Measurements from ENCODE around the gene YBX1.
"Not testable (repeated sequence)": the region's sequence is repeated elsewhere in the genome, so short reads cannot be mapped to it uniquely, and the experiment has no call there.

The YBX1 gene

DNA sequence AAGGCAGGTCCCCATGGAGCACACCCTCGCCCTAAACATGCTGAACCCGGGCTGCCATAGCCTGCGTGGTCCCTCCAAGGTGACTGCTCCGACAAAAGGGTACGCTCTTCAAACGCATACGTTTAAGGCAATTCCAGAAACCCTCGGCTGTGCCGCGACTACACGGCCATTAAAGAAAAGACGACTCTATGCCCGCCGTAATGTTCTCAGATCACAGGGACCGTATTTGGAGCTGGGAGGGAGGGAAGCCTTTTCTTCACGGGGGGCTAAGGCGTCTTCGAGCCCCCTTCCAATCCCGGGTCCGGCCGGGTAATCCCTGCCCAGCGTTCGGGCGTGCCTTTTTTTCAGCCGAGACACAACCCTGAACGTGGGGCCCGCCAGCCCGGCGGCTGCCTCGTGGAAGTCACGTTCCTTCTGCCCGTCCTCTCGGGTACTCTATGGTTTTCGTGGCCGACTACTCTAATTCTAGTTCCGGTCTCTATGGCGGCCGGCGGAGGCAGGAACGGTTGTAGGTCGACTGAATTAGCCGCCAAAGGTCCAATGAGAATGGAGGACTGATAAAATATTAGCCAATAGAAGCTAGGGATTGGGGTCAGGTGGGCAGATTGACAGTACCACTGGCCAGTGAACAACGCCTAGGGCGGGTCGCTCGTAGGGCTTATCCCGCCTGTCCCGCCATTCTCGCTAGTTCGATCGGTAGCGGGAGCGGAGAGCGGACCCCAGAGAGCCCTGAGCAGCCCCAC lies at the start of gene YBX1:
Gene YBX1 (plus strand): TSS at position 678 of the 743 bp plus-strand sequence. CDS start 148 bp downstream, outside the sequence.
- peak; percentile 91 to 97 (median 93) for DNase-seq (ENCODE audit: low read depth in 2 of 3, low spot score in 1 of 3)

DNA sequence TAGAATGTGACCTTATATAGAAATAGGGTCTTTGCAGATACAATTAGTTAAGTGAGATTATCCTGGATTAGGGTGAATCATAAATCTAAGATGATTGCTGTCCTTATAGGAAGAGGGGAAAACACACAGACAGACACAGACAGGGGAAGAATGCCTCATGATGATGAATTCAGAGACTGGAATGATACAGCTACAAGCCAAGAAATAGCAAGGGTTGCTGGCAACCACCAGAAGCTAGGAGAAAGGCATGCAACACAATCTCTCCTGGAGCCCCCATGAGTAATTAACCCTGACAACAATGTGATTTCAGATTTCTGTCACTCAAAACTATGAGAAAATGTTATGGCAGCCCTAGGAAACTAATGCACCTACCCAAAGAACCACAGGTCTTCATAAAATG lies 43.1 kb upstream of the YBX1 start:
- DNase-seq (ENCODE audit: low read depth in 2 of 3, low spot score in 1 of 3) = no peak

DNA sequence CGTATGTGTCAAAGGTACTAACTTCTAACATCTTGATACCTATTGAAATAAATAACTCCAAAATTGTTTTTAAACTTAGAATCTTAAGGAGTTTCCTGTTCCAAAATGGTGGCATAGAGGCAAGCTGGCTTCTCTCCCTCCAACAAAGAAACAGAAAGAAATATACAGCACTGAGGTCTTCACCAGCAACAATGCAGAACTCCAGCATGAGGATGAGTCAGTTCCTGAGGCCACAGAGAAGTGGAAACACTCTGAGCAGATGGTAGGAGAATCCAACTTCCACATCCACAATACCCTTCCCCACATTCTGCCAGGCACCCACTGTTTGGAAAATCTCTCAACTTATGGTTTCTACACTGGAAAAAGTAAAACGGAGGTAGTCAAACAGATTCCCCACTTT lies 36.2 kb upstream of the YBX1 start:
- no peak for DNase-seq (ENCODE audit: low read depth in 2 of 3, low spot score in 1 of 3)

DNA sequence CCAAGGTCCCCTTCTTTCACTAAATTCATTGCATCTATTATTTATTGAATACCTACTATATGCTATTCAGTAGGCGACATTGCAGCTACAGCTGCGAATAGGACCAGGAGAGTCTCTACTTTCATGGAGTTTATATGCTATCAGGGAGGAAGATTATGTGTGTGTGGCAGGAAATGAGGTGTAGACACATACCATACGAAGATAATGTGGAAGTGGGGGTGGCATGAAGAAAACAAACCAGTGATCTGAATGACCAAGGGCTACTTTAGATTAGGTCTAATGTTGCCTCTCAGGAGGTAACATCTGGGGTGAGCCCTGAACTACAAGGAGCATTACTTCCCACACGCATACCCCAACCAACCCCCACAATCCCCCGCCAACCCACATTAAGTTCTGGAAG lies 25.0 kb upstream of the YBX1 start:
- DNase-seq (ENCODE audit: low read depth in 2 of 3, low spot score in 1 of 3) = no peak

DNA sequence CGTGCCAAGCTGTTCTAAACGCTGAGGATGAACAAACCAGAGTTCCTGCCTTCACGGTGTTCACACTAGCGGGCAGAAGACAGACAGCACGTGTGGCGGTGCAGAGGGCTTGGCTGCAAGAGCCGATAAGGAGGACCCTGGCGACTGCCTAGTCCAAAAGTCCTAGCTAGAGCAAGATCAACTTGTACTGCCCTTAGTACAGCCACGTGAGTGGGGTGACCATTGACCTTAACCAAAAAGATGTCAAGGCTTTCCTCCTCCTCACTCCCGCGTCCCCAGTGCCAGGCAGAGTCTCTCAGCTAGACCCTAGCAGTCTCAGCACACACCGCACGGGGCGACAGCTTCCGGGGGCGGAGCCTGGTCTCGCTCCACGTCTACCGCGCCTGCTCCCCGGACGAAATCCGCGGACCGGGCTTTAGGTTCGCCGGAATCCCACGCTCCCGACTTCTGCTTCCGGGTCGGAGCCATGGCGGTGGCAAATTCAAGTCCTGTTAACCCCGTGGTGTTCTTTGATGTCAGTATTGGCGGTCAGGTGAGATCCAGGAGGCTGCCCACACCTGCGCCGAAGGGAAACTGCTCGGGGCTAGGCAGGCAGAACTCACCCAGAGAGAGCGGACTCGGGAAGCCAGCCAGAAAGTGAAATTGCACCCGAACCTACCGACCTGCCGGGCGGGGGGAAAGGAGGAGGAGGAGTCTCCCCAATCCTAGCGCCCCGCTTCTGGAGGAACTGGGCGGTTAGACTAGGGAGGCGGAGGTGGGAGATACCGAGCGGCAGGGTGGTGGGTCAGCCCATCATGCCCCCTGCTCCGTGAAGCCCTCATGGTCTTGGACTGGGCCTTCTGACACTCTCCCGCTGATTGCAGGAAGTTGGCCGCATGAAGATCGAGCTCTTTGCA lies 24.0 kb upstream of the YBX1 start, which contains the start of gene PPIH:
Gene PPIH (plus strand): TSS at position 443 of the 896 bp plus-strand sequence. CDS start 24 bp downstream, at position 467.
- peak; percentile 90 to 95 (median 92) for DNase-seq (ENCODE audit: low read depth in 2 of 3, low spot score in 1 of 3)

DNA sequence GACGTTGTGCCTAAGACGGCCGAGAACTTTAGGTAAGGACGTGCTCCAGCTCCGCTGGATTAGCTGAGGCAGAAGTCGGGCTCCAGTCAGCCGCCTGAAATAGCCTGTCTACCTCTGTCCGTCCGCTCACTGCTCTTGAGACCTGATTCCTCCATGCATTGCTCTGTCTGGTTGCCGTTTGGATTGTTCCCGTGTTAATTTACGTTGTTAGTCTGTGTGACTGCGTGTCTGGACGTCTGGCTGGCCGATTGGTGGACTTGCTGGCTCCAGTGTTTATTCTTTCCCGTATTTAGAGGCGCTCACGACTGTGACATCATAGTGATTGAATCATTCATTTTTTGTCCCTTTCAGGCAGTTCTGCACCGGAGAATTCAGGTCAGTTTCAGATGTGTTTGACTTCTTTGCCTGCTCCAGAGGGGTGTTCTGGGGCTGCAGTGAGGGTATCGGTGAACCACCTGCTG lies 23.3 kb upstream of the YBX1 start:
- DNase-seq (ENCODE audit: low read depth in 2 of 3, low spot score in 1 of 3) = no peak

DNA sequence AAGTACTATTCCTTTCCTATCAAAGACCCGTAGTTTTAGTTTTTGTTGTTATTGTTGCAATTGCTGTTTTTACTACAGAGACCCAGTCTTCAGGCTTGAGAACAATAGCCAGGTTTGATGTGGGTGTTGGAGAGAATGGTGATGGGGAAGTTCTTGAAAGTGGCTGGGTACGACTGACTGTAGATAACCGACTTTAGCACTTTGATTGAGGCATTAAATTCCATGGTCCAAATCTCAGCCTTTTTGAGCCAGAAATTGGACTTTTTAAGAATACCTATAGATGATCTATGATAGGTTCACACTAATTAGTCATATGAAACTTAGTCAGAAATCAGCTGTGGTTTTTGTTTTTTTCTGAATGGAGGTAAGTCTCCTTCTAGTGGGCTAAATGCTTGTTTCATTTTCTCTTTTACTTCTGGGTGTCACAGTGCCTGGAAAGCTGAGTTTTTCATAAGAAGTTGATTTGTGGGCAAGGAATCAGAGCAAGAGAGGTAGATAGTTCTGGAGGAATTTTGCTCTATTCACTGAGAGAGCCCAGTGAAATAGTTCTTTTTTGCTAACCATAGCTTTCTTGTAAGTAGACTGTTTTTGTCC lies 21.2 kb upstream of the YBX1 start:
- no peak for DNase-seq (ENCODE audit: low read depth in 2 of 3, low spot score in 1 of 3)

DNA sequence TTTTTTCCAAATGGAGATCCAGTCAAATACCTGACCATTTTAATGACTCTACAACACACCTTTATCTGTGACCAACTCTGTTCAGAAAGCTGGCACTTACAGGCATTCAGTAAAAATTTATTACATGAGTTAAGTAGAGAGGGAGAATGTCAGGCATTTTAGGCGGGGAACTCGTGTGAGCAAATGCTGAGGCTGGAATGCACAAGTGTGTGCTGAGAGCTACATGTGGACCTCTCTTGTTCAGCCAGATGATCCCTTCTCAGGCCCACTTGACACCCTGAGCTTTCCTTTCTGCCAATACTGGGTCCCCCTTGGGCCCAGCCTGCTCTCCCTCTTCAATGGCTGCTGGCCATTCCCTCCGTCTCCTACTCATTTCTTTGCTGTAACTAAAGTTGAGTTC lies 12.3 kb upstream of the YBX1 start:
- DNase-seq (ENCODE audit: low read depth in 2 of 3, low spot score in 1 of 3) = no peak

DNA sequence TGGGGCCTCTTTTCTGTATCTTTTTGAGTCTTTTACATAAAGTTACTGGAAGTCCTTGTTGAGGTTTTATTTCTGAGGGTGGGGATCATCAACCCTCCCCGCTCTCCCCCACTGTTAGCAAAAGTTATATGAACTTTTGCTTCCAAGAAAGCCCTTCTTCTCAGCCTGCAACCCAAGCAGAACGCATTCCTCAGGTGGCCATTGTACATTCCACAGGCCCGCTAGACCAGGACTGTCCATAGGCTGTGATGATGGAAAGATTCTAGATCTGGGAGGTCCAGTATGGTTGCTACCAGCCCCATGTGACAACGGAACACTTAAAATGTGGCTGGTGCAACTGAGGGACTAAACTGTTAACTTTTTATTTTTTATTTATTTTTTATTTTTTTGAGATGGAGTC lies 11.8 kb upstream of the YBX1 start:
- DNase-seq (ENCODE audit: low read depth in 2 of 3, low spot score in 1 of 3) = no peak

DNA sequence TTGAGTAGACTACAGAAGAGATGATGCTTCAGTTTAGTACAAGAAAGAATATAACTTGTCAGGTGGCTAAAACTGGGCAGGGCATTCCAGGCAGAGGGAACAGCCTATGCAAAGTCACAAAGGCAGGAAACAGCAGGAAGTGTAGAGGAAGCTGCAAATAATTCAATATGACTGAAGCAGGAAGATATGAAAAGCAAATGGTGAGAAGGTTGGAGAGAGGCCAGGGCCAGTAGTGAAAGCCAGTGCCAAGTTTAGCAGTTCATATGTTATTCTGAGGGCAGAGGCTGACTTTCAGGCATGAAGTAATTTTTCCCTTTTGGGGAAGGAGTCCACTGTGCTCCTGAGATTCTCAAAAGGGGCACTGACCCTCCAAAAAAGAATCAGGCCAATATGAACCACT lies 8.0 kb upstream of the YBX1 start:
- no peak for DNase-seq (ENCODE audit: low read depth in 2 of 3, low spot score in 1 of 3)

DNA sequence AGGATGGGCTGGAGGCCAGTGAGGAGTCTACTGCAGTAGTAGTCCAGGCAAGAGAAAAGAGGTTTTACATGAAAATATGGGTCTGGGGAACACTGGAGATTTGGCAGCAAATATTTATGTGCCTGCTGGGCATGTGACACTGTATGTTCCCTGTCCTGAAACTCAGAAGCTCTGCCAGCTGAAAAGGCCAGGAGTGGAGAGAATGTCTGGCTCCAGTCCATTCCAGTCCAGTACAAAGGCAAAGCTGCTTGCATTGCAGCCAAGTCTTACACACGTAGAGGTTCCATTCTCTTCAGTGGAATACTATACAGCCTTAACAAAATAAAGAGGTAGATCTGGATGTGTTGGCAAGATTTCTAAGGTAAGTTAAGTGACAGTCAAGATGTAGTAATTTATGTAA lies 7.5 kb upstream of the YBX1 start:
- no peak for DNase-seq (ENCODE audit: low read depth in 2 of 3, low spot score in 1 of 3)

DNA sequence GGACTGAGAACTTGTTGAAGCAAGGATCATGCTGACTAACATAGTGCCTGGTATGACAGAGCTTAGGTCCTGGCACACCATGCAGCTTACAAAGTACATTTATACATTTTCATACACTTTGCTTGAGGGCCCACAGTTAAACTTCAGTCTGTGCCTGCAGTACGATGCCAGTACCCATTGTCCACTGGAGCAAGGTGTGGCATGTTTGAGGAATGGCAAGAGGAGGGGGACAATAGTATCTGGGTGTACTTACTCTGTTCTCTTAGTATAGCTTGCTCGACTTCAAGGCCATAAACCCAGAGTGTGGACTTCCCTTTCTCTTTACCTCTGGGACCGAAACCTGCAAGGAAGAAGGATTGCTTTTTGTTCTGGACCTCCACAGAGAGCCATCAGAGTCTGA lies 6.8 kb upstream of the YBX1 start:
- DNase-seq (ENCODE audit: low read depth in 2 of 3, low spot score in 1 of 3) = no peak

DNA sequence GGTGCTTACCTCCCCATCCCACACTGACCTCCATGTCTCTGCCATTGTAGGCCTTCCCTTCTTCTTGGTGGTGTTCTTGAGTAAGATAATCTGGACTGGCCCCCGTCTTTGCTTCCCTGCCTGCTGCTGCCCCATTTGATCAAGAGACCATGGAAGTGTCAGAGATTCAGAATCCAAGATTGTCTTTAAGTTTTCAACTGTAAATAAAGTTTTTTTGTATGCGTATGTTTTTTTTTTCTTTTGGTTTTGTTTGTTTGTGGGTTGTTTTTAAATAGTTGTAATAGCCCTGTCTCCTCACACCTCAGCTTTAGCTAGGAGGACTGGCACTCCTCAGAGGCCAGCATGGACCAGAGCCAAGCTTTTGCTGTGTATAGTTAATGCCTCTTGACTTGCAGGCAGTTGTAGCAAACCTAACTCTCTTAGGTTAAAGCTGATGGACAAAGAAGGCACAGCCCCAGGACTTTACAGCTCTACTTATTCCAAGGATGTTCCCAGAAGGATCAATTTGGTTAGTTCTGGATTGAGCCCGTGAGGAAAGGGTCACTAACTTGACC lies 5.6 kb upstream of the YBX1 start:
- DNase-seq (ENCODE audit: low read depth in 2 of 3, low spot score in 1 of 3) = no peak

DNA sequence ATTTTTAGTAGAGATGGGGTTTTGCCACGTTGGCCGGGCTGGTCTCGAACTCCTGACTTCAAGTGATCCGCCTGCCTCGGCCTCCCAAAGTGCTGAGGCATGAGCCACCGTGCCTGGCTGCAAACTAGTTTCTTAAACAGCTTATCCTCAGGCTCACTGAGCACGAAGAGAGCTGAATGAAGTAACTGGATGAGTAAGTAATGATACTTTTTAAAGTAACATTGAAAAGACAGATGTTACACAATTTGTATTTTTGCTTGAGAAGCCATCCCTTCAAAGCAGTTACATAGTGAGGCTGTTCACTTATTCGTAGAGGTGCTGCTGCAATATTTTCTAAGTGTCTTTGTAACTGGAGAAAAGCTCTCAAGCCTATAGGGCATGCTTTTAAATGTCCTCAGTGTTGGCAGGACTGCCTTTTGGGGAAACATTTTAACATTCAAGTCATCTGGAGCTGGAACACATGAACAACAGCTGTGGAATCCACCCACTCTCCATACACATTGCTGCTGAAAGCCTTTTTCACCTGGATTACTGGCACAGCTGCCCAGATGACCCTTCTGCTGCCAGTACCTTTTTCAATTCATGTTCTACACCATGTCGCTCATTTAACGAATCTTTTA lies 2.7 kb upstream of the YBX1 start:
- DNase-seq (ENCODE audit: low read depth in 2 of 3, low spot score in 1 of 3) = no peak

DNA sequence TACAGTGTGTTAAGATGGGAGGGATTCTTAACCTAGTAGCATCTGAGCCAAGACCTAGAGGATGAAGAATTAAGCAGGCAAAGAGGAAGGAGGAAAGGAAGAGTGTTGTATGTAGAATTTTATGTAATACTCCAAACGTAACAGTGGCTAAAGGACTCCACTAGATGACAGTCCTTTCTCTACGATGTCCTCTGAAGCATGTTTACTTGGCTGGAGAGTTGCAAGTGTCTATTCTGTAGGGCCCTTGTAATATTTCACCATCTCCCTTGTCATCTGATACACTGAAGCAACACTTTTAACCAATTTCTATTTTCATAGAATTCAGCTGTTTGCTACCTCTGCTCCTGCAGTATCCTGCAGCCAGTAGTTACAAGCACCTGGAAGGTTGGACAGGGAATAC lies 2.2 kb upstream of the YBX1 start:
- DNase-seq (ENCODE audit: low read depth in 2 of 3, low spot score in 1 of 3) = no peak

DNA sequence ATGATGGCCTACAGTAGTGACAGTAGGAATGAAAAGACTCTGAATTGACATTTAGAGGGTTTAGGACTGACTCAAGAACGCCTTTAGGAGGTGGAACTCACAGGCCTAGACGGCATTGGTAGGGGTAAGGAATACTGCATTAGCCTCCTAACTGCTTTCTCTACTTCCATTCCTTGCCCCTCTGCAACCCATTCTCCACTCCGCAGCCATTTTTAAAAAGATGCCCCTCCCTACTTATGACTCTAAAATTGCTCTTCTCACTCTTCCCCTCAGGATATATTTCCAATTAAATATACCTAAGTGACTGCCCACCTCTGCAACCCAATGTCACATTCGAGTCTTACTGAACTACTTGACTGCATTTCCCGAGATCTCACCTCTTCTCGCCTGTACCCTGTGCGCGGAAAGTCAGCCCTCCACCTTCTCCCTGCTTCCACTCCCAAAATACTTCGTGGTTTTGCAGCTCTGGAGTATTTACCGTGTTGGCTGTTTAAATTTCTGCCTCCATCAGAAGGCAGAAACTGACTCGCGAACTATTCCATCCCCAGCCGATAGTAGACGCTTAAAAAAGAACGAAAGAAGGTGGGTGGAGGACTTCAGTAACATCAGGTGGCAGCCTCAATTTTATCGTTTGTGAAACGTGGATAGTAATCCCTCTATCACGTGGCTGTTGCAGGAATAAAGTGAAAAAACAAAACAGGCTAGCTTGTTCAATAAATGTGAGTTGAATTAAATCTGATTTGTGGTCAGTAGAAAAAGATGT lies 1.1 kb upstream of the YBX1 start:
- no peak for DNase-seq (ENCODE audit: low read depth in 2 of 3, low spot score in 1 of 3)

DNA sequence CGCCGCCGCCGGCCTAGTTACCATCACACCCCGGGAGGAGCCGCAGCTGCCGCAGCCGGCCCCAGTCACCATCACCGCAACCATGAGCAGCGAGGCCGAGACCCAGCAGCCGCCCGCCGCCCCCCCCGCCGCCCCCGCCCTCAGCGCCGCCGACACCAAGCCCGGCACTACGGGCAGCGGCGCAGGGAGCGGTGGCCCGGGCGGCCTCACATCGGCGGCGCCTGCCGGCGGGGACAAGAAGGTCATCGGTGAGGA lies 193 bp downstream of the YBX1 start:
- DNase-seq (ENCODE audit: low read depth in 2 of 3, low spot score in 1 of 3) = not testable (repeated sequence)

DNA sequence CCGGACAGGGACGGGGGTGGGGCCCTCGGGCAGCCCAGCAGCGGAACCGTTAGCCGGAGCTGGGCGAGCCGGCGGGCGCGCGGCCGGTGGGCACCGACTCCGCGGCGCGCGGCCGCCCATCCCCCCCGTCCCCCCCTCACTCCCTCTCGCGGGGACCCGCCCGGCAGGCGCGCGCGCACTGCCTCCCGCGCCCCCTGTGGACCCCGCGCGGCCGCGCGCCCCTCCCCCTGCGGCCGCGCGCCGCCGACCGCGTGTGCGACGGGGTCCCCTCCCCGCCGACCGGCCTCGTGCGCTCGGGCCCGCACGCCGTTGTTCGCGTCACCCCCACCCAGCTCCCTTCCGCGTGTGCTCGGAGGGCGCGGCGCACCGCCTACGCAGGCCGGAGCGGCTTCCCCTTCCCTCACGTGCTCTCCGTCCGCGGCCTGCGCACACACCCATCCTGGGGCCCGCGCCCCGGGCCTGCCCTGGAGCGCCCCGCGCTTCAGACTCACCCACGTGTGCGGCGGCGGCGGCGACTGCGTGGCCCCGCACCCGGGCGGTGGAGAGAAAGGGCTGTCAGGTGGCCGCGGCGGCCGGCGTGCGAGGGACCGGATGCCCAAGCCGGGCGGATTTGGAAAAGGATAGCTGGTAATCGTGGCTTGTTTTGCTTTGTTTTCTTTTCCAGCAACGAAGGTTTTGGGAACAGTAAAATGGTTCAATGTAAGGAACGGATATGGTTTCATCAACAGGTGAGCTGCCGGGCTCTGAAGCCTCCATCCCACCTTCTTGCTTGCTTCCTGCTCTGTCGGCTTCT lies 717 bp downstream of the YBX1 start:
- DNase-seq (ENCODE audit: low read depth in 2 of 3, low spot score in 1 of 3) = peak; percentile 18 to 51 (median 43)

DNA sequence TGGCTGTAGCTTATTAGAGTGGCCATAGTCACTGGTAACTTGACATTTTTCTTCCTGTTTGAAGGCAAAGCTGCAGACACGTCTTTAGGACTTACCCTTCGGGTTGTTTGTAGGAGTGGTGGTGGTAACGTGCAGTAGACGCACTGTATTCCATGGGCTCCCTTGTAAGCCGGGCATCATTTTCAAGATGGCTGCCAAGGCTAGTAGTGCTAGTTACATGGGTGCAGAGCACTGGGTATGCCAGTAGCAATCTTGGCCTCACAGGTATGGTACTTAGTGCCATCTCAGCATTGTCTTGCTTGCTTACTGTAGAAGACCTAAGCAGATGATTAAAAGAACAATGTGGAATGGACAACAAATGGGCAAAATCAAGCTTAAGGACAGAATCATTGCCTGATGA lies 1.9 kb downstream of the YBX1 start:
- DNase-seq (ENCODE audit: low read depth in 2 of 3, low spot score in 1 of 3) = peak in 2 of 3 donors; percentile 8 to 16

DNA sequence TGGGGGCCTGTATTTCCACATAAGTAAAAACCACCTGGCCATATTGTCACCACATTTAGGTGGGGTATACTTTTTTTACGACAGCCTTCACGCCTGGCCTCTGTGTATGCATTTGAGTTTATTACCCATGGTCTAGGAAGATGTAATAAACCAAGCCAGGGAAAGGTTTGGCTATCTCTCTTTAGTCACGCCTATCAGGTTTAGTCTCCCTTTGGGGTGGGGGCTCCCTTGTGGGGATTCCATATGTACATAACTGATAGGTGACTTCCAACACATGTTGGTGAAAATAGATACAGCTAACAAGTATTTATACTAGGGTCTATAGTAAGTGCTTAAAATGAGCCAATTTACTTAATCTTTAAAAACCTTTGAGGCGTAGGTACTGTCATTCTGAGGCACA lies 4.2 kb downstream of the YBX1 start:
- DNase-seq (ENCODE audit: low read depth in 2 of 3, low spot score in 1 of 3) = no peak
